Esophagus squamous epithelium (tissue), 5 donors: Measurements from ENCODE around the gene CD38. TPM values are rescaled to one million over a fixed set of nuclear protein-coding genes. Genes with fewer than 3 reads are reported as not detected.

ENCODE experiments used
- DNase-seq: peaks from one replicate; lab custom pipeline; 2025; lab: John Stamatoyannopoulos, UW
- H3K27ac ChIP-seq, 4 donors: fragments of 200-600 bp; sonication (generic); one replicate each; pipeline ENCODE4 v1.5.1; 2016 to 2019; ENCODE audit warnings: mild to moderate bottlenecking in 1 of 4
- H3K27me3 ChIP-seq, 4 donors: fragments of 200-600 bp; sonication (generic); 1 replicate in 3 of 4; 2 replicates in 1 of 4; pipeline versions ENCODE4 v1.5.1 to v1.6.0; 2017 to 2021; ENCODE audit warnings: antibody characterized with exemption in 1 of 4
- H3K36me3 ChIP-seq, 3 donors: fragments of 200-600 bp; sonication (generic); one replicate each; pipeline ENCODE4 v1.5.1; 2016 to 2019
- H3K4me1 ChIP-seq, 3 donors: fragments of 200-600 bp; sonication (generic); one replicate each; pipeline ENCODE4 v1.5.1; 2017 to 2019
- H3K4me3 ChIP-seq, 4 donors: fragments of 200-600 bp; sonication (generic); 1 replicate in 3 of 4; 2 replicates in 1 of 4; pipeline ENCODE4 v1.5.1; 2016 to 2019; ENCODE audit warnings: mild to moderate bottlenecking in 2 of 4, moderate library complexity in 1 of 4
- H3K9me3 ChIP-seq, 3 donors: fragments of 200-600 bp; sonication (generic); one replicate each; pipeline ENCODE4 v1.5.1; 2016 to 2019
- POLR2A ChIP-seq, 4 donors: fragments of 450-650 bp; IDR thresholded peaks; one replicate each; pipeline ENCODE4 v1.6.1; 2017; ENCODE audit warnings: antibody characterized with exemption in 4 of 4, mild to moderate bottlenecking in 4 of 4, moderate library complexity in 3 of 4
- WGBS, 2 donors: methylation state at CpG; one replicate each; pipeline ENCODE4 v1.1.5; 2018; 5-methylcytosine and 5-hydroxymethylcytosine counted together
- intact Hi-C: fragments of 100-400 bp; cut with DNase I; formaldehyde crosslinking; loops from one replicate; pipeline ENCODE4 v1.15.0; 2022
- total RNA-seq, 4 donors: library from RNA; depleted of rRNA; stranded (reverse); fragments of >200 nt; gene quantifications; one replicate each; pipeline ENCODE4 v1.1.0, GENCODE V29; 2016
- TF ChIP-seq, protein P1 (sequence below), 6 experiments: fragments of 450-650 bp in 4 of 6; fragments of 200-600 bp in 2 of 6; sonication (generic) in 2 of 6; IDR thresholded peaks; one replicate each; pipeline ENCODE4 v1.5.1; 2016 to 2019; ENCODE audit warnings: antibody characterized with exemption in 6 of 6, mild to moderate bottlenecking in 4 of 6, moderate library complexity in 4 of 6
- donor health status: DM: yes; HTN: yes; CAD: no.

Gene CD38
- total RNA-seq, 4 donors from 2014 or later: 1.1 to 2.5 (median 1.9) TPM

DNA sequence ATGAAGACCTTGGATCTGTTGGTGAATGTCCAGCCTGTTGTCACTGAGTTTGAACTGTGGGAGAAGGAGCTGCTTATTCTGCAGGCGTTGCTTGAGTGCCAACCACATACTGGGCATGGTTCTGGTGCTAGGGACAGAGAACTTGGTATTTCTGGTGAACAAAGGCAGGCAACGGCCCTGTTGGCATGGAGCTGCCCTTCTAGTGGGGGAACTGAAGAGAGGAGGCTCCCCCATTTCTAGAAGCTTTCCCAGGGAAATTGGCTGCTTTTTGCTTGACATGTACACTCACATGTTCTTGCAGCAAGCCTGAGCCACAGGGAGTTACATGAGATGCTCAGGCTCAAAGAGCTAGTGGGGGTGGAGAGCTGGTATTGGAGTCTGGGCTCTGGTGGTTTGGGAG is 8.9 kb upstream of the CD38 start:
- H3K27me3 ChIP-seq: peaks cover 0 to 4% (median 0%) of the 10 kb centered on the region in 4 donors
- intact Hi-C loops: no loop called here
- H3K27ac ChIP-seq: no peak overlapping the region
- WGBS, 2 donors: 42 to 50% methylated on average over 2 of the region's 2 CpGs
- H3K9me3 ChIP-seq: no peaks in the 10 kb centered on the region
- no peaks in the 10 kb centered on the region for H3K36me3 ChIP-seq
- no peaks in the 10 kb centered on the region for H3K4me1 ChIP-seq
- H3K4me3 ChIP-seq: no peak overlapping the region
- no peak for DNase-seq
- no peak for TF ChIP-seq POLR2A (IDR thresholded peaks at IDR 0.05)
- TF ChIP-seq, protein P1, sequence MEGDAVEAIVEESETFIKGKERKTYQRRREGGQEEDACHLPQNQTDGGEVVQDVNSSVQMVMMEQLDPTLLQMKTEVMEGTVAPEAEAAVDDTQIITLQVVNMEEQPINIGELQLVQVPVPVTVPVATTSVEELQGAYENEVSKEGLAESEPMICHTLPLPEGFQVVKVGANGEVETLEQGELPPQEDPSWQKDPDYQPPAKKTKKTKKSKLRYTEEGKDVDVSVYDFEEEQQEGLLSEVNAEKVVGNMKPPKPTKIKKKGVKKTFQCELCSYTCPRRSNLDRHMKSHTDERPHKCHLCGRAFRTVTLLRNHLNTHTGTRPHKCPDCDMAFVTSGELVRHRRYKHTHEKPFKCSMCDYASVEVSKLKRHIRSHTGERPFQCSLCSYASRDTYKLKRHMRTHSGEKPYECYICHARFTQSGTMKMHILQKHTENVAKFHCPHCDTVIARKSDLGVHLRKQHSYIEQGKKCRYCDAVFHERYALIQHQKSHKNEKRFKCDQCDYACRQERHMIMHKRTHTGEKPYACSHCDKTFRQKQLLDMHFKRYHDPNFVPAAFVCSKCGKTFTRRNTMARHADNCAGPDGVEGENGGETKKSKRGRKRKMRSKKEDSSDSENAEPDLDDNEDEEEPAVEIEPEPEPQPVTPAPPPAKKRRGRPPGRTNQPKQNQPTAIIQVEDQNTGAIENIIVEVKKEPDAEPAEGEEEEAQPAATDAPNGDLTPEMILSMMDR (IDR thresholded peaks at IDR 0.05): no peak

DNA sequence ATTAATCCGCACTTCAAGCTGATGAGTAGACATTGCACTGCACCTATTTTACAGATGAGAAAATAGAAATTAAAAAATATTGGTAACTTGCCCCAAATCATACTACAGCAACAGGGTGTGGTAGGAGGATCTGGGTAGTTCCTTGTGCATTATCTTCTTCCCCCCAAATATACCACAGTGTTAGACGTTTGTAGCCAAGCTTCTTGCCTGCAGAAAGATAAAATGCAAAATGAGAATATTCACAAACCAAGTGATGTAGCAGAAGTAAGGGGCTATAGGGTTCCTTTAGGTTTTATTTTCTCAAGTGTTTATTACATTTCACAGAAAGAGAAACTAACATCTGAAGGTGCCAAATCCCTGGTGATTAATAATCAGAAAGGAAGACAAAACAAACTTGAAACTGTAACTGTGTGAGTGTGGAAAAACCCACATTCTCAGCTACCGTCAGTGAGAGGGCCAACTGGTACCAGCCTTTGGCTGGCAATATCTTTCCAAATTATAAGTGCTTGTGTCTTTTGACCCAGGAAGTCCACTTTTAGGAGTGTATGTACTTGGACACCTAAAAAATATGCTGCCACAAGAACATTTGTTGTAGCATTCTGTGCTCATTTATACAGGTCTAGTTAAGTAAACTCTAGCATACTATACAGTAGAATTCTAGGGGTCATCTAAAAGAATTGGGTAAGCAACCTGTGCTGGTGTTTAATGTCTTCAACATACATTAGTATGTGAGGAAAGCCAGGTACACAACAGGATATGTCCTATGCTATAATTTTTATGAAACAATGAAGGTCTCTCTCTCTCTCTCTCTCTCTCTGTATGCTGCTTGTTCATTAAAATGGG is 6.7 kb upstream of the CD38 start:
- 42 to 44% methylated on average over 3 of the region's 3 CpGs for WGBS, 2 donors
- H3K4me1 ChIP-seq: no peaks in the 10 kb centered on the region
- TF ChIP-seq, protein P1 (IDR thresholded peaks at IDR 0.05): no peak
- TF ChIP-seq POLR2A (IDR thresholded peaks at IDR 0.05): no peak
- peaks cover 0 to 4% (median 0%) of the 10 kb centered on the region in 4 donors for H3K27me3 ChIP-seq
- DNase-seq: no peak
- no peak overlapping the region for H3K4me3 ChIP-seq
- intact Hi-C loops: no loop called here
- no peaks in the 10 kb centered on the region for H3K9me3 ChIP-seq
- H3K36me3 ChIP-seq: no peaks in the 10 kb centered on the region
- no peak overlapping the region for H3K27ac ChIP-seq

DNA sequence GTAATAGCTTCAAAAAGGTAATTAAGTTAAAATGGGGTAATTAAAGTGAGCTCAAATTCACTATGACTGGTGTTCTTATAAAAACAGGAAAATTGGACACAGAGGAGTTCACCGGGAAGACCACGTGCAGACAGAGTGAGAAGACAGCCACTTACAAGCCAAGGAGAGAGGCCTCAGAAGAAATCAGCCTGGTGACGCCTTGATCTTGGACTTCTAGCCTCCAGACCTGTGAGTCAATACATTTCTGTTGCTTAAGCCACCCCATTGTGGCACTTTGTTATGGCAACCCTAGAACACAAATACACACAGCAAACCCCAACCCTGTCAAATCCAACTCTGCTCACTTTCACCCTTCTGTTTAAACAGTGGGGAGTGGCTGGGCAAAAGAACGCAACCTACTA is 4.1 kb upstream of the CD38 start:
- DNase-seq: no peak

DNA sequence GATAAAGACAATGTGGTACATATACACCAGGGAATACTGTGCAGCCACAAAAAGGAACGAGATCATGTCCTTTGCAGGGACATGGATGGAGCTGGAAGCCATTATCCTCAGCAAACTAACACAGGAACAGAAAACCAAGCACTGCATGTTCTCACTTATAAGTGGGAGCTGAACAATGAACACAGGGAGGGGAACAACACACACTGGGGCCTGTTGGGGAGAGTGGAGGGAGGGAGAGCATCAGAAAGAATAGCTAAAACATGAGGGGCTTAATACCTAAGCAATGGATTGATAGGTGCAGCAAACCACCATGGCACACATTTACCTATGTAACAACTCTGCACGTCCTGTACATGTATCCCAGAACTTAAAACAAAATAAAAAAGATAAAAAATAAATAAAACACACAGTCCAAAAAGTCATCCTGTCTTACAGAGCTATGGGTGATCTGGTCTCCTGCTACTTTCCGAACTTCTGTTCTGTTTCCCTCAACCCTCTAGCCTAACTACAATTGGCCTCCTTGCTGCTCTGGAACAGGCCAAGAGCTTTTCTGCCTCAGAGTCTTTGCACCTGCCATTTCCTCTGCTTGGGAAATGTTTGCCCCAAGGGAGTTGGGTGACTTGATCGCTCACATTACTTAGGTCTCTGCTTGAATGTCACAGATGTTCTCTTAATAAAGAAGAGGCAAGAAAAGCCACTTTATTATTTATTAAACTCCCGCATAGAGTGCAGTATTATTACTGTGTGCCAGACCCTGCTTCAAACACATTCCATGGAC is 1.1 kb upstream of the CD38 start:
- no peak overlapping the region for H3K4me3 ChIP-seq
- no peaks in the 10 kb centered on the region for H3K36me3 ChIP-seq
- 86 to 96% methylated on average over 5 of the region's 5 CpGs for WGBS, 2 donors
- no peaks in the 10 kb centered on the region for H3K9me3 ChIP-seq
- peaks cover 0 to 42% (median 0%) of the 10 kb centered on the region in 4 donors for H3K27me3 ChIP-seq
- TF ChIP-seq, protein P1 (IDR thresholded peaks at IDR 0.05): no peak
- no peak for TF ChIP-seq POLR2A (IDR thresholded peaks at IDR 0.05)
- no peak for DNase-seq
- H3K4me1 ChIP-seq: peaks cover 0 to 23% (median 8%) of the 10 kb centered on the region in 3 donors
- no peak overlapping the region for H3K27ac ChIP-seq
- intact Hi-C loops: no loop called here

More for the DNA sequence above, 4.1 kb upstream of the CD38 start:
- peaks cover 0 to 12% (median 8%) of the 10 kb centered on the region in 3 donors for H3K4me1 ChIP-seq
- no peak overlapping the region for H3K27ac ChIP-seq
- H3K36me3 ChIP-seq: no peaks in the 10 kb centered on the region
- TF ChIP-seq, protein P1 (IDR thresholded peaks at IDR 0.05): no peak
- no peak for TF ChIP-seq POLR2A (IDR thresholded peaks at IDR 0.05)
- 62 to 67% methylated on average over 4 of the region's 4 CpGs for WGBS, 2 donors
- no peaks in the 10 kb centered on the region for H3K9me3 ChIP-seq
- H3K27me3 ChIP-seq: peaks cover 0 to 20% (median 0%) of the 10 kb centered on the region in 4 donors
- no peak overlapping the region for H3K4me3 ChIP-seq
- intact Hi-C loops: no loop called here
